T-helper 1 cell treated with Interleukin-12 subunit alpha and Interleukin-12 subunit beta and Interleukin-4 antibody, amounts not matched to agents 30 ng/mL and 1 ng/mL, for 36 hours (primary cell): ENCODE measurements around the gene CACNG7. TPM values are rescaled to one million over a fixed set of nuclear protein-coding genes. Genes with fewer than 3 reads are reported as not detected.

Source experiments
- intact Hi-C: fragments of 100-400 bp; cut with micrococcal nuclease; formaldehyde crosslinking; loops from one replicate; pipeline ENCODE4 v1.15.1; 2024
- total RNA-seq: library from RNA; stranded (reverse); gene quantifications from 2 replicates; pipeline ENCODE4 v1.2.3, GENCODE V29; 2022

CACNG7 gene, protein sequence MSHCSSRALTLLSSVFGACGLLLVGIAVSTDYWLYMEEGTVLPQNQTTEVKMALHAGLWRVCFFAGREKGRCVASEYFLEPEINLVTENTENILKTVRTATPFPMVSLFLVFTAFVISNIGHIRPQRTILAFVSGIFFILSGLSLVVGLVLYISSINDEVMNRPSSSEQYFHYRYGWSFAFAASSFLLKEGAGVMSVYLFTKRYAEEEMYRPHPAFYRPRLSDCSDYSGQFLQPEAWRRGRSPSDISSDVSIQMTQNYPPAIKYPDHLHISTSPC
- total RNA-seq, result not detected in 2 replicates

DNA sequence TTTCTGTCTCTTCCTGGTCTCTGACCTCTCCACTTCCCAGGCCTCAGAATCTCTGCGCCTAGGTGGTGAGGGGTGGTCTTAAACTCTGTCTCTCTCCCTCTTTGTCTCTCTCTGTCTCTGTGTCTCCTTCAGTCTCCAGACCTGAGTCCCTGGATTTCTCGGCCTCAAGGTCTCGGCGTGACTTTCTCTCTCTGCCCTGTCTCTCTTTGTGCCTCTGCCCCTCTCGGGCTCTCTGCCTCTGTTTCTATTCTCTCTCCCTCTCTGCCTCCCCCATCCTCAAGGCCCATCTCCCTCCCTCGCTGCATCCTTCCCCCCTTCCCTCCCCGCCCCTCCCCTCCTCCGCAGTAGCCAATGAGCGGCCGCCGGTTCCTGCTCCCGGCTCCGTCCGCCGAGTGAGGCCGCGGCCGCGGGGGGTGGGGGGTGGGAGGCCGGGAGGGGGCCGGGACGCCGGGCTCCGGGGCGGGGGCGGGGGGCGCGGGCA is at the start of gene CACNG7:
CACNG7 (plus strand) TSS at position 344 of the 481 bp plus-strand sequence. CDS start 3,554 bp downstream, outside the sequence.
- intact Hi-C loops, result loop anchor here (5.0 kb wide), 1 partner anchor 123 kb away; no protein-coding TSS in a partner anchor

DNA sequence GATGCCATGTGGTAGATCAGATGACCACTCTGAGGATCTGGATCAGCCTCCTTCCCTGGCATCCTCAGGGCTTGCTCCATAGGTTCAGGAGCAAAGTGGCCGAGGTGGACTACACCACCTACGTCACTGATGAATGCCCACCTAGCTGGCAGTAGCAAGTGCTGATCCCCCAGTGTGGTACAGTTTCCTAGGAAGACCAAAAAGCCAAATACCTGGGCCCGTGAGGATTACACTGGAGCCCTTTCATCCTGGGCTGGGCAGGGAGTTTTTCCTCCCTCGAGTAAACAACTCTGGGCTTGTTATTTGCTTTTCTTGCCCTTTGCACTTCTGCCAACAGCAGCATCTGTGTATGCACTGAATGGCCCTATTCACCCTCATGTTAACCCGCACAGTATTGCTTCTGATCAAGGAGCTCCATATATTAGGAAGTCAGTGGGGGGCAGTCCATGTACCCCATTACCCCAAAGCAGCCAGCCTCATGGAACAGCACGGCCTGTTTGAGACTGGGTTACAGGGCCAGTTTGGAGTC is 44.7 kb upstream of the CACNG7 start:
- intact Hi-C loops, result loop anchor here (10.0 kb wide), 3 partner anchors 510 to 1740 kb away; partner anchors contain the start of genes ZNF524, ZNF665 and ZNF865

DNA sequence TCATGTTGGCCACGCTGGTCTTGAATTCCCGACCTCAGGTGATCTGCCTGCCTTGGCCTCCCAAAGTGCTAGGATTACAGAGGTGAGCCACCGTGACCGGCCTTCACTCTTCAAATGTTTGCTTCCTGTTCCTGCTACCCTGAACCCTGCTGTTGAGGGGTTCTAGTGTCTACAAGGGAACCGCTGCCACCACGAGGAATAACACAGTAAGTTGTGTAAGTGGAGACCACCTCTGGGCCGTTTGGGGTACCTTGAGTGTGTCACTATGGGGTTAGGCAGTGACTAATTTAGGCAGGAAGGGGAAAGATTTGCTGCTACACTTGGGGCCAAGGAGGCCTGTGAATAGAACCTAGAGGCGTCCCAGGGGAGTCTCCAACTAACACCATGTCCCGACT is 43.6 kb upstream of the CACNG7 start:
- intact Hi-C loops, result loop anchor here (5.0 to 10.0 kb wide), 5 partner anchors 433 to 1739 kb away; partner anchors contain the start of genes ZNF524, ZNF665, ZNF761 and ZNF808

DNA sequence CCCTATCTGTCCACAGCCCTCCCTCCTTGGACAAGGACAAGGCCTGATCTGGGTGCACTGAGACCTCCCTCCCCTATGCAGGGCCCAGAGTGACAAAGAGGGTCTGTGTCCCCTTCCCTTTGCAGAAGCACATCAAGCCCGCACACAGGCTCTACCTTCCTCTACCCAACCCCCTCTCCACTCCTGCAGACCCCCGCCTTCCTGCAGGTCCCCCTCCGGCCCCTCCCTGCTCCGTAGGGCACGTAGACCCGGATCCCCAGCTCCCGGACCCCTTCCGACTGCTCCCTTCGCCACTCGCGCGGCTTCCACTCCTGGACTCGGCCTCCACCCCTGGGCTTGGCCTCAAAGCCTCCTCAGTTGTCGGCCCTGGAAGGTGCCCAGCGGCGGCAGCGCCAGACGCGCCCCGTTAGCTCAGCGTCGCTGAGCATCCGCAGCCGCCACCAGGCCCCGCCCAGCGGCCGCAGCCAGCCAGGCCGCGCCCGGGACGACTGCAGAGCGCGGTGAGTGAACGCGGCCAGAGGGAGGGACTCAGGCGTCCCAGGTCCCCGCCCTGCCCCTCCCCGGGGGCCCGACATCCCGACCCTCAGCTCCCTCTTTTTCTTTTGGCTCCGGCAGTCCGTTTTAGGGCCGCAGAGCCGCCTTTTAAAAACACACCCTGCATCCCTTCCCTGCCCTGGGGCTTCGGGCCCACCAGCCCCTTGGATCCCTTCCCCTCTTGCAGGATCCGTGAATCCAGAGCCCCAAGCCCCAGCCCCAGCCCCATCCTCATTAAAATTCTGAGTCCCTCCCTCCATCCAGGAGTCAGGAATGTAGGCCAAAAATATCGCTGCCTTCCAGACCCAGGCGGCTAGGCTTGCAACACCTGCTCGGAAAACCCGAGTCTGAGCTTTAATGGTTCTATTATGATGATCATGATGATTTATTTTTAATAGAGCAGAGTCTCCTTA is 42.9 kb upstream of the CACNG7 start:
- intact Hi-C loops, result loop anchor here (2.0 to 10.0 kb wide), 7 partner anchors 434 to 1739 kb away; partner anchors contain the start of genes LENG8, ZNF524, ZNF525 and ZNF665

DNA sequence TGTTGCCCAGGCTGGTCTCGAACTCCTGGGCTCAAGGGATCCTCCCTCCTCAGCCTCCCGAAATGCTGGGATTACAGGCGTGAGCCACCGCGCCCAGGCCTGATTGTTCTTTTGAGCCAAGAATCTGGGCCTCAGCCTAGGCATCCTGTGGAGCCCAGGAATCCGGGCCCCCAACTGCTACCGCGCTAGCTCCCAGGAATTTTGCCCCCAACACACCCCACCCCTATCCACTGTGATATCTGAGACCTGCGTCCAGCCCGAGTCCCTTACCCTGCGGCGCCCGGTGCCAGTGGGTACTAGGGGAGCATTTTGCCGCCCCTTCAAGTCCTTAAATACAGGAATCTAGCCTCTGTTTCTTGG is 42.2 kb upstream of the CACNG7 start:
- intact Hi-C loops, result loop anchor here (1.0 to 10.0 kb wide), 14 partner anchors 15 to 1738 kb away; partner anchors contain the start of genes CNOT3, LENG8, NDUFA3 and ZNF524

DNA sequence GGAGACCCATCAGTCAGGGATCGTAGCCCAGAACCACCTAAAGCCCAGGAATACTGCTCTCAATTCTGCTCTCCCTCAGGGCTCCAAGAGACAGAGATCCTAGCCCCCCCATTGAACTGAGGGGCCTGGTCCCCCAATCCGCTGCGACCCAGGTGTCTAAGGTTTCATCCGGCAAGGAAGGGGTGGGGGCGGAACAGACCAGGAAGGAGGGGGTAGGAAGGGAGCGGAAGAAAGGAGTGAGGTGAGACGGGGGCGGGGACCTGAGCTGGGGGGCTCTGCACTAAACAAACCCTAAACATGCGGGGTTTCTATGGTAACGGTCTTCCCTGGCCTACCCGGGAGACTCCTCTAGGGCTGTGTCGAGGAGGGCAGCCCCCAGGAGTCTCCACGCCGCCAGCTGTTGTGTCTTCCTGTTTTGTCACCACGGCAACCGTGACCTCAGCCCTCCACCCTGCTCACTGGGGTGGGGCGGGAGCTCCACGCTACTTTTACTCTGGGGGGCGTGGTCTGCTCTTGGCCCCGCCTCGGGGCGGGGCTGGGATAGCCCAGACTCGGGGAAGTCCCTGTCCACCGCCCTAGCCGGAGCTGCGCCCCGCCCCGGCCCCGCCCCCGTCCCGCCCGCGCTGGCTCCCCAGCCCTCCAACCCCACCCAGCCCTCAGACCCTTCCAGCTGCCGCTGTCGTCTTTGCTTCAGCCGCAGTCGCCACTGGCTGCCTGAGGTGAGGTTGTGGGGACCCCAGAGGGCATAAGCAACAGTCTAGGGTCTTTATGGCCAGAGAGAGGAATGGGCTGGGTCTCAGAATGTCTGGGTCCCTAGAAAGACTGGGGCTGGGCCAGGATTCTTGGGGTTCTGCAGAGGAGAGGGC is 41.6 kb upstream of the CACNG7 start, which contains the start of gene MYADM:
MYADM (plus strand) TSS at position 659 of the 866 bp plus-strand sequence. CDS start 5,647 bp downstream, outside the sequence.
- intact Hi-C loops, result loop anchor here (1.0 to 10.0 kb wide), 17 partner anchors 15 to 1737 kb away; partner anchors contain the start of genes CNOT3, LENG8, NDUFA3 and ZNF160

DNA sequence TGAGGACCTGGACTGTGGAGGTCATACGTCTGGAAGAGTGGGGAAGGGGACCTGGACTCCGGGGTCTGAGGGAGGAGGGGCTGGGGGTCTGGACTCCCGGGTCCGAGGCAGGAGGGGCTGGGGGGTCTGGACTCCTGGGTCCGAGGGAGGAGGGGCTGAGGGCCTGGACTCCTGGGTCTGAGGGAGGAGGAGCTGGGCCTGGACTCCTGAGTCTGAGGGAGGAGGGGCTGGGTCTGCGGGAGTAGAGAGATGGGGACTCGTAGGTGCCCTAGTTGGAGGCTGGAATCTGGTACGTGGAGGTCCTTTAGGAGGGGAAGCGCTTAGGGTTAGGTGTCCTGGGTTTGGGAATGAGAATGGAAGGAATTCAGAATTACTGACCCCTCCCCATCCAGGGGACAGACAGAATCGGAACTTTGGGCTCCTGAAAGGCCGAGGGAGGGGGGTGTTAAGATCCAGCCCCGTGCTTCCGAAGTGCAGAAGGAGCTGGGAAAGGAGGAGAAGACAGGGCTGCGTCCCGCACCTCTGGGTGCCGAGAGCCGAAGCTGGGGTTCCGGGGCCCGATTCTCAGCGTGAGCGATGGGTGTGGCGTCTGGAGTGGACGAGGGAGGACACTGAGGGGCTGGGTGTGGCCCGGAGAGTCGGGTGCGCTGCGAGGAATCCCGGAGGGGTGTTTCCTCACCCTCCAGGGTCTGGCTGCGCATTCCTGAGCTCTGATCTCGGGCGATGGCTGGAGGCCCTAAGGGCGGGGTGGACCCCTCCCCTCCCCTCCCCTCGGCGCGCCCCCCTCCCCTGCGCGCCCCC is 40.8 kb upstream of the CACNG7 start:
- intact Hi-C loops, result loop anchor here (2.0 to 10.0 kb wide), 8 partner anchors 347 to 1737 kb away; partner anchors contain the start of genes ZNF160, ZNF524, ZNF665 and ZNF761

DNA sequence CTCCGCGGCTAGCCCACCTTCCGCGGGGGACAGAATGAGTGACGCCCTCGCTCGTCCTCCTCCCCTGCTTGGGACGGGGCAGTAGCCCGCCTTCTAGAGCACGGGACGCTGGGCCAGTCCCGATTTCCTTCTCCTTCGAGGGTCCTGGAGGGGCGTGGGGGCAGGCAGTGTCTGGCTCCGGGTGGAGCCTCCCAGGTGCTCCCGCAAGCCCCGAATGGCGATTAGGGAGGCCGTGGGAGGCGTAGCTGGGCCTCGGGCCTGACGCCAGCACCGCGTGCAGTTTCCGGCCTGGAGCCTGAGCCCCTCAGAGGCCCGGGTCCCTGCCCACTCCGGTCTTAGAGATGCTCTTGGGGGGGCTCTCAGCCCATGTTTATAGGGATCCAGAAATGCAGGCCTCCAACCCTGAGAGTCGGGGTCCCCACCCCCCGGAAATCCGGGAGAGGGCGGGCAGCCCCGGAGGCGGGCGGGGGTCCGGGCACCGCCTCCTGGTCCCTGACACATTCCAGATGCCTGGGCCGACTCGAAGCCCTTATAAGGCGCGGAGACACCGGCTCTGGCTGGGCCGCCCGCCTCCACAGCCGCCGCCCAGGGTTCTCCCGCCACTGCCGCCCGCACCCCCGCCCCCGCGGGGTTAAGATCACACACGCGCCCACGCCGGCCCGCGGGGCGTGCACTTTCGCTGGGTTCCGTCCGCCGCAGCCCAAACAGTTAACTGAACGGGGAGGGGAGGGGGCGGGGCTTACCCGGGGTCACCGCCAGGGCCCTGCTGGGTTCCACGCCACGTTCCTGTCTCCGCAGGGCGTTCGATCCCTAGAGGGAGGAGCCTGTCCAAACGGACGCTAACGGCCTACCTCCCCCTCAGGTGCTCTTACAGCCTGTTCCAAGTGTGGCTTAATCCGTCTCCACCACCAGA is 39.9 kb upstream of the CACNG7 start:
- intact Hi-C loops, result loop anchor here (1.0 to 10.0 kb wide), 11 partner anchors 10 to 1736 kb away; partner anchors contain the start of genes PRPF31, TFPT, ZNF160 and ZNF524

DNA sequence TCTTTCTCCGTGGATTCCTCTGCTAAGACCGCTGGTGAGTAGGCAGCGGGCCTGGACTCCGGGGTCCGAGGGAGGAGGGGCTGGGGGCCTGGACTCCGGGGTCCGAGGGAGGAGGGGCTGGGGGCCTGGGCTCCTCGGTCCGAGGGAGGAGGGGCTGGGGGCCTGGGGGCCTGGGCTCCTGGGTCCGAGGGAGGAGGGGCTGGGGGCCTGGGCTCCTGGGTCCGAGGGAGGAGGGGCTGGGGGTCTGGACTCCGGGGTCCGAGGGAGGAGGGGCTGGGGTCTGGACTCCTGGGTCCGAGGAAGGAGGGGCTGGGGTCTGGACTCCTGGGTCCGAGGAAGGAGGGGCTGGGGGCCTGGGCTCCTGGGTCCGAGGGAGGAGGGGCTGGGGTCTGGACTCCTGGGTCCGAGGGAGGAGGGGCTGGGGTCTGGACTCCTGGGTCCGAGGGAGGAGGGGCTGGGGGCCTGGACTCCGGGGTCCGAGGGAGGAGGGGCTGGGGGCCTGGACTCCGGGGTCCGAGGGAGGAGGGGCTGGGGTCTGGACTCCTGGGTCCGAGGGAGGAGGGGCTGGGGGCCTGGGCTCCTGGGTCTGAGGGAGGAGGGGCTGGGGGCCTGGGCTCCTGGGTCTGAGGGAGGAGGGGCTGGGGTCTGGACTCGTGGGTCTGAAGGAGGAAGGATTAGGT is 39.1 kb upstream of the CACNG7 start:
- intact Hi-C loops, result loop anchor here (1.0 to 10.0 kb wide), 11 partner anchors 9 to 1735 kb away; partner anchors contain the start of genes PRPF31, TFPT, ZNF160 and ZNF524

DNA sequence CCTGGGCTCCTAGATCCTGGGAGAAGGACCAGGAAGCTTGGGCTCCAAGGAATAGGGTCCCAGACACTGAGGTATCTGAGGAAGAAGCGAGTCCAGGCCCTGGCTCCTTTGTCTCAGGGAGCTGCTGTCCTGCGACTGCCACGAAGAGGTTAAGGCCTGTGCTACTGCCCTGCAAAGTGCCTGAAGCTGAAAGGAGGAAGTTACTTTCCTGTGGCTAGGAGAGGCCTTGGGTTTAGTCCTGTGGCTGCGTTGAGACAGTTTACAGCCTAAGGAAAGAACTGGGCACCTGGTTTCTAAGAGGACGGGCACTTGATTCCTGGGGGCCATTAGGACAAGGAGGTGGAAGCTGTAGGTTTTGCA is 38.6 kb upstream of the CACNG7 start:
- intact Hi-C loops, result no loop called here

DNA sequence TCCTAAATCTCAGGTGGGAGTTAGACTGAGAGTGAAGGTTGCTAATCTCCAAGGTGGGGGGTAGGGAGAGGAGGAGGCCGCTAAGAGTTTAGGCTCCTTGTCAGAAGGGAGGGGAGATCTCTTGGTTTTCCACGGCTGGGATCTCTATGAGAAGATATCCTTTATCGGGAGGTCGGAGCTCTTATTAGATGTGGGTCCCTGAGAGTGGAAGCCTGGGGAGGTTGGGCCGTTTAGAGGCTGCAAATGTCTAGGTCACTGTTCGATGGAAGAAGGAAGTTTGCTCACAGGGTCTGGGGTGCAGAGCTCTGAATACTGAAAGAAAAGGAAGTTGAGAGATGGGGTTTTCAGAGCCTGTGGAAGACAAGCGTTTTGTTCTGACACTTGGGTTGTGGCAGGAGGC is 37.6 kb upstream of the CACNG7 start:
- intact Hi-C loops, result no loop called here

DNA sequence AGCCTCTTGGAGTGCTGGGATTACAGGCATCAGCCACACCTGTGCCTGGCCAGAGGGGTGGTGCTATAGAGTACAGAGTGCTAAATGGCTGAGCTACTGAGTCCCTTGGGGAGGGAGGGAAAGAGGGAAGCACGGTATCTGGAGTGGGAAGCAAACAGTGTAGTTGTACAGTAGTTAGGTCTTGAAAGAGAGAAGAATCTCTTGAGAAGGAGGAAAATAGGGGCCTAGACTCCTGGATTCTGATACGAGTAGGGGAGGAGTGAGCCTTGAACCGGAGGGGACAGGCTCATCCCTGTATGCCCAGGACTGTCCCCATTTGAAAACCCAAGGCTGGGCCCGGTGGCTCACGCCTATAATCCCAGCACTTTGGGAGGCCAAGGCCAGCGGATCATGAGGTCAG is 36.3 kb upstream of the CACNG7 start:
- intact Hi-C loops, result no loop called here

DNA sequence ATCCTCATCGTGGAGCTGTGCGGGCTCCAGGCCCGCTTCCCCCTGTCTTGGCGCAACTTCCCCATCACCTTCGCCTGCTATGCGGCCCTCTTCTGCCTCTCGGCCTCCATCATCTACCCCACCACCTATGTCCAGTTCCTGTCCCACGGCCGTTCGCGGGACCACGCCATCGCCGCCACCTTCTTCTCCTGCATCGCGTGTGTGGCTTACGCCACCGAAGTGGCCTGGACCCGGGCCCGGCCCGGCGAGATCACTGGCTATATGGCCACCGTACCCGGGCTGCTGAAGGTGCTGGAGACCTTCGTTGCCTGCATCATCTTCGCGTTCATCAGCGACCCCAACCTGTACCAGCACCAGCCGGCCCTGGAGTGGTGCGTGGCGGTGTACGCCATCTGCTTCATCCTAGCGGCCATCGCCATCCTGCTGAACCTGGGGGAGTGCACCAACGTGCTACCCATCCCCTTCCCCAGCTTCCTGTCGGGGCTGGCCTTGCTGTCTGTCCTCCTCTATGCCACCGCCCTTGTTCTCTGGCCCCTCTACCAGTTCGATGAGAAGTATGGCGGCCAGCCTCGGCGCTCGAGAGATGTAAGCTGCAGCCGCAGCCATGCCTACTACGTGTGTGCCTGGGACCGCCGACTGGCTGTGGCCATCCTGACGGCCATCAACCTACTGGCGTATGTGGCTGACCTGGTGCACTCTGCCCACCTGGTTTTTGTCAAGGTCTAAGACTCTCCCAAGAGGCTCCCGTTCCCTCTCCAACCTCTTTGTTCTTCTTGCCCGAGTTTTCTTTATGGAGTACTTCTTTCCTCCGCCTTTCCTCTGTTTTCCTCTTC is 35.1 kb upstream of the CACNG7 start:
- intact Hi-C loops, result no loop called here

DNA sequence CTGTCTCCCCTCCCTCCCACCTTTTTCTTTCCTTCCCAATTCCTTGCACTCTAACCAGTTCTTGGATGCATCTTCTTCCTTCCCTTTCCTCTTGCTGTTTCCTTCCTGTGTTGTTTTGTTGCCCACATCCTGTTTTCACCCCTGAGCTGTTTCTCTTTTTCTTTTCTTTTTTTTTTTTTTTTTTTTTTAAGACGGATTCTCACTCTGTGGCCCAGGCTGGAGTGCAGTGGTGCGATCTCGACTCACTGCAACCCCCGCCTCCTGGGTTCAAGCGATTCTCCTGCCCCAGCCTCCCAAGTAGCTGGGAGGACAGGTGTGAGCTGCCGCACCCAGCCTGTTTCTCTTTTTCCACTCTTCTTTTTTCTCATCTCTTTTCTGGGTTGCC is 34.5 kb upstream of the CACNG7 start:
- intact Hi-C loops, result no loop called here

DNA sequence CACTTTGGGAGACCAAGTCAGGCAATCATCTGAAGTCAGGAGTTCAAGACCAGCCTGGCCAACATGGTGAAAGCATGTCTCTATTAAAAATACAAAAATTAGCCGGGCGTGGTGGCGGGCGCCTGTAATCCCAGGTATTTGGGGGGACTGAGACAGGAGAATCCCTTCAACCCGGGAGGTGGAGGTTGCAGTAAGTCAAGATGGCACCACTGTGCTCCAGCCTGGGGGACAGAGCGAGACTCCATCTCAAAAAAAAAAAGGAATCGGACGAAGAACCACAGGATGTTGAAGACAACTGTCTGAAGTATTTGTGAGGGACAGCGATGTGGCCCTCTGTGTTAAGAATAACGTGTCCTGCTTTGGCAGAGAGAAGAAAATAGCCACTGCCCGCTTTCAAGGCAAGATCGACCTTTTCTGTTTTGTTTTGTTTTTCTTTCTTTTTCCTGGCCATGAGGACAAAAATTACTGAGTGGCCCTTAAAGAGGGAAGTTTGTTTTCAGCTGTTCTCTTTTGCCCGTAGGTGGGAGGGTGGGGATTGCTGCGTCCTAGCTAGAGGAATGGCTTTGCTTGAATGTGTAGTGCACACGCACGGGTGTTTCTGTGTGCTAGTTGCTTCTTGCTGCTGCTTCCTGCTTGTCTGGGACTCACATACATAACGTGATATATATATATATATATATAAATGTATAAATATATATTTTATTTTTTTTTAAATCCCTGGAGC is 33.3 kb upstream of the CACNG7 start:
- intact Hi-C loops, result no loop called here

DNA sequence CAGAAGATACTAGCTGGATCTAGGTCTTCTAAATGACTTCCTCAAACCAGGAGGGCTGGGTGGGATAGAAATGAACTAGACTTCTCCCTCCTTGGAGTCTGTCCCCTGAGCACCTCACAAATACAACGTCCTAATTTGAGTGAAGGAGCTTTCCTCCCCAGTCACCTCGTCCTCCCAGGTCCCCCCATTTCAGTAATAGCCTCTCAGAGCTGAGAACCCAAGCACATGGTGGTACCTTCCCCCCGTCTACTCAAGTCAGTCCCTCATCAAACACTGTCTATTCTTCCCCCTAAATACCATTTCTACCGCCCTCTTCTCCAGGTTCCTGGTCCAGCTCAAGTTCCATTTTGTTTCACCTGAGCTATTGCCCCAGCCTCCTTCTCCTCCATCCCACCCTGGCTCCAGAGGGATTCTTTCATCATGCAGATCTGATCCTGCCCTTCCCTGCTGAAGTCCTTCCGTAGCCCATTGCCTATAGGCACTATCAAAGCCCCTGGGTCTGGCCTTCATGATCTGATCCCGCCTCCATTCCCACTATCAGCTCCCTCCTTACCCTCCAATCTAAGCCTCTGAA is 32.3 kb upstream of the CACNG7 start:
- intact Hi-C loops, result no loop called here
